Activated CD8-positive, alpha-beta memory T cell treated with anti-CD3 and anti-CD28 coated beads for 4 hours (primary cell): Measurements from ENCODE around the gene PUM1.

Source experiments
- DNase-seq, 2 donors: peaks; one replicate each; pipeline ENCODE4 v3.0.0-alpha.2; 2020; ENCODE audit warnings: low read depth in 2 of 2

Gene PUM1

DNA sequence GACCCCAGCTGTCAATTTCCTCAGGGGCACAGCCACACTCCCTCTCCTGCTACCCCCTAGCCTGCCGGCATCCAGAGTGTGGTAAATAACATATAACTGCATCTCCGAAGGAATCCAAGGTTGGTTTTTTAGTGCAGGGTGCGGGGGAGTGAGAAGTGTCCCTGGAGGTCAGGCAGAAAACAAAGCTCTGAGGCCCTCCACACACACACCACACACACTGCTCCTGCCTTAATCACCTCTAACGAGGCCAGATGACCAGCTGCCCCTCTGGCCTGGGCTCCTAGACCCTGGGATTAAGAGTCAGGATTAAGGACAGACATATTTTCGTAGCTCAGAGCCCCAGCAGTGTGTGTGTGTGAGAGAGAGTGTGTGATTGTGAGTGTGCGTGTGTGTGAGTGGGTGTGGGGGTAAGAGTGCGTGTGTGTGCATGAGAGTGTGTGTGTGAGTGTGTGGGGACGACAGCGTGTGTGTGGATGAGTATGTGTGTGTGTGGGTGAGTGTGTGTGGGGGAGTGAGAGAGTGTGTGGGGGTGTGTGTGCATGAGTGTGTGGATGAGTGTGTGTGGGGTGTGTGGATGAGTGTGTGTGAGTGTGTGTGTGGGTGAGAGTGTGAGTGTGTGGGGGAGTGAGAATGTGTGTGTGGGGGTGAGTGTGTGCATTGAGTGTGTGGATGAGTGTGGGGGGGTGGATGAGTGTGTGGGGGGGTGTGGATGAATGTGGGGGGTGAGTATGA, 171.6 kb downstream of the PUM1 start:
- DNase-seq, result no peak

DNA sequence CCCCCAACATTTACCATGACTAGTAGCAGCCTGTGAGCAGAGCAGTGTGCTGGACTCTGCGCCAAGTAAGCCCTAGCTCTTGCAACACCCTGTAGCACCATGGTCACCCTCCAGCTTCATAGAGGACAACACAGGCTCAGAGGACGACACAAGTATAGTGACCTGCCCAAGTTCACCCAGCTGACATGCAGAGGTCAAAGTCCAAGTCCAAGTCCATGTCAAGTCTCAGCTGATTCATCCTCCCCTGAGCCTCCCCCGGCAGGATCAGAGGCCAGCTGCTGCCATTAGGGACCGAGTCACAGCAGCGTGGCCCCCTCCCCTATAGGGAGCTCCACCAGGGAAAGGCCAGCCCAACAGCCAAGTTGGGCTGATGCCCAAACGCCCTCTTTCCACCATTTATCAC, 172.8 kb downstream of the PUM1 start:
- no peak for DNase-seq

DNA sequence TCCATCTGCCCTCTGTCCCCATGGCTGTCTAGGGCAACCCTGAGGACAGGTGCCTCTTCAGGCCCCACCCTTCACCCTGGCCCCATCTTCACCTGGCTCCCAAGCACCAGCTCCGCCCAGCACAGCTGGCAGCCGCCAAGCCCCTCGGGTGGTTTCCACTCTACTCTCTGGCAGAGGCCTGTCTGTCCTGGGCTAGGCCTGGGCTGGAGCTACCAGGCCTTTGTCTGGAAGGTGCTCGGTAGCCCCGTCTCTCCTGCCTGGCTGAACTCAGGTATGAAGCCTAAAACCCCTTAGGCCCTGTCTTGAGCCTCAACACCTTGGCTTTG, 174.3 kb downstream of the PUM1 start:
- no peak for DNase-seq

DNA sequence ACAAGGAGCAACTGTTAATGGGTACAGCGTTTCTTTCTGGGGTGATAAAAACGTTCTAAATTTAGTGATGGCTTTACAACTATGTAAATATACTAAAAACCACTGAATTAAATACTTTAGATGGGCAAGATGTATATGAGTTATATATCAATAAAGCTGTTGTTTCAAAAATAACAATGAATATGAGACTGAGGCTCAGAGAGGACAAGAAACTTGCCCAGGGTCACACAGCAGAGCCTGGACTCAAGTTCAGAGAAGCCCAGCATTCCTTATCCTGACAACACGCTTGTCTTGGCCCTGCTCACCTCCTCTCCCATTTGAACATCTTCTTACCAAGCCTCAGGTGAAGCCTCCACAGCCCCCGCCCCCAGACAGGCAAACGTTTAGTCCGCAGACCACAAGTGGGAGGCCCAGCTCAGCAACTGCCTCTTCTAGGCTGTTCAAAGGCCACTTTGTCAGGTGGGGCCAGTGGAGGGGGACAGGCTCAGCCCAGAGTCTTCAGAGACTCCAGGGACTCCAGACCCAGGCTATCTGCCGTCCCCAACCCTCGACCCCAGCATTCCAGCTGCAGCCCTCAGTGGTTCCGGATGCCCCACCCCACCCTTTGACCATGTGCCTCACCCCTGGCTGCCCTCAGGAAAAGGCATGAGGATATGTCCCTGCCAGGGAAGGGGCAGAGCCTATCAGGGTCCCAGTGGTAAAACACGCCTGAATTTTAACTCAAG, 174.9 kb downstream of the PUM1 start:
- no peak for DNase-seq

DNA sequence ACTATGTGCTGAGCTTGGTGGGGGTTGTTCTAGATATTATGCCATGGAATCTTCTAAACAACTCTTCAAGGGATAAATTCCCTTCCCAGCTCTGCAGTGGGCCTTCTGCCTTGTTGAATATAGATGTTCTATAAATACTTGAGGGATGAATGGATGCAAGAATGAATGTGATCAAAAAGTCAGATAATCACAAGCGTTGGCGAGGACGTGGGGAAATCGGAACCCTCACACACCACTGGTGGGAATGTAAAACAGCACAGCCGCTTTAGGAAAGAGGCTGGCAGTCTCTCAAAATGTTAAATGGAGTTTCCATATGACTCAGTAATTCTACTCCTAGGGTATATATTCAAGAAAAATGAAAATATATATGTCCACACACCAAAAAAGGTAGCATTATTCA, 176.0 kb downstream of the PUM1 start:
- DNase-seq, result no peak

DNA sequence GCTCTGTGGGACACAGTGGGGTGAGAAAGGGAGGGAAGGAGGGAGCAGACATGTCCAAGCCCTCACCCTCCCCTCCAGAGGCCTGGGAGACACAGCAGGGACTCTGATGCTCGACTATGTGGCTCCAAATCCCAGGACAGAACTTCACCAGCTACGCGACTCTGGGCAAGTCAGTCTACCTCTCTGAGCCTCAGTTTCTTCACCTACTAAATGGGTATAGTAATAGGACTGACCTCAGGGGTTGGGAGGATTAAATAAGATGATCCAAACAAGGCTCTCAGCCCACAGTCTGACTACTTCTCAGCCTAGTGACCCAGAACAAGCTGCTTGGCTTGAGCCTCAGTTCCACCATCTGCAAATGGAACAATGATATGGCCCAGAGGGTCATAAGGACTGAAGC, 176.5 kb downstream of the PUM1 start:
- no peak for DNase-seq

DNA sequence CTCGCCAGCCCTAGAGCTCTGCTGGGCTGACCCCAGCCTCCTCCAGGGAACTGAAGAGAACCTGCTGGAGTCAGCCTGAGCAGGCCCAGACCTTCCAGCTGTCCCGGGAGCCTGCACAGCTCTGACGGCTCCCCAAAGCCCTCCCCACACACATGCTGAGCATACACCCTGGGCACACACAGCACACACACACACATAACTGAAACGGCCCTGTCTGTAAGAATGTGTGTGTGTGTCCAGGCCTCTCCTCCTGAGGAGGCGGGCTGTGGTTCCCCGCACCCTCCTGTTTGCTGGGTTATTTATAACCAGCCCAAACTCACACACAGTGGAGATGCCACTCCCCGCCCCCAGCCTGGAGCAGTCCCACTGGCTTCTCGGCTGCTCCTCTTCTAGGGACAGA, 177.1 kb downstream of the PUM1 start:
- DNase-seq, result no peak

DNA sequence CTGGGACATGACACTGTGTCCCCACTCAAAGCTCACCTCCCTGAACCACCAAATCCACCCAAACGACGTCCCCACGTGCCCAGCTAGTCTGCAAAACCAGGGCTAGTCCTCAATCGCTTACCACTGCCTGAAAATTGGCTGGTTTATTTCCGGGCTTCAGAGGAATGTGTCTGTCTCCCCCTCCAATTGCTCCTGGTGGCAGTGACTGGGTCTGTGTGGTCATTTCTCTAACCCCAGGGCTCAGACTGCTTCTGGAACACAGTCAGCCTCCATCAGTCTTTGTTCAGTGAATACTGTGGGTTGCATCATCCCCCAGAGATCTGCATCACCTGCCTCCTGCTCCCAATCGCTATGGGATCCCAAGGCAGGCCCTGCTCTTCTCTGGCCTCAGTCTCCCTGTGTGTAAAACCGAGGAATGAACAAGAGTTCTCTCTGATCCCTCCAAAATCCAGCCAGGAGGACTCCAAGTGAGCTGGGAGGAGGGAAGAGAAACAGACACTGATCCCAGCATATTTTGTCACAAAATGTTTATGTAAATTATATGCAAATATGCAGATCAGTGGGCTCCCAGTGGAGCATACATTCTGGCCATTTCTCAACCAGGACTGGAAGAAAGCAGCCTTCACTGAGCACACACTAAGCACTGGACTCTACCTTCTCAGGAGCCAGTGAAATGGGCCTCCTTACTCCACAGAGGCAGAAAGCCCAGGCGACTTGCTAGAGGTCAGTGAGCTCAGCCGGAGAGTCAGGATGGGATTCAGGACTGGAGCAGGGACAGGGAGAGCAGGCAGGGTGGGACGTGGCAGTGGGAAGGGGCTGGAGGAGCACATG, 177.8 kb downstream of the PUM1 start:
- no peak for DNase-seq

DNA sequence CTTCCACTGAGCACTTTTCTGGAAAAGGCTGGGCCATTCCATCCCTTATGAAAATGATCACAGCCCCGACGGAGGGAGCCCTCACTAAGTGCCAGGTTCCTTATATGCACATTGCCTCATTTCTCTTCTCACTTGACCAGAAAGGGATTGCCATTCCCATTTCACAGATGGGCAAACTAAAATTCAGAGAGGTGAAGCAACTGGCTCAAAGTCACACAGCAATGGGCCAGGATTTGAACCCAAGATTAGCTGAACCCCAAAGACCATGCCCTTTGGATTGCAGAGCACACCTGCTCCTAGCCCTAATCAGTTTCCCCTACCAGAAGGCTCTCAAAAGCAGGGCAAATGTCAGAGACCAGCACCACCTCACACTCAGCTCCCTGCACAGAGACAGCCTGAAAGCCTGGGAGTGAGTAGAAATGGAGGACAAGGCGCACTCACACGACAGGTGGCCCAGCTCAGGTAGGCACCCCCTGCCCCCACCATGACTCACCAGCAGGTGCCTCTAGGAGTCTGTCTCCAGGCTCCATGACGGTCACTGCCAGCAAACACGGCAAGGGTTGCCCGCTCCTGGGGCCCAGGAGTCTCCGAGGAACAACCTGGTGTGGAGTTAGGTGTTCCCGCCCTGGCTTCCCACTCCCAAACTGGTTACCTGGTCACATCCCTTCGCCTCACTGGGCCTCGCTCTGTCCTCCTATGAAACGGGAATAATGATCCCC, 178.6 kb downstream of the PUM1 start:
- no peak for DNase-seq

DNA sequence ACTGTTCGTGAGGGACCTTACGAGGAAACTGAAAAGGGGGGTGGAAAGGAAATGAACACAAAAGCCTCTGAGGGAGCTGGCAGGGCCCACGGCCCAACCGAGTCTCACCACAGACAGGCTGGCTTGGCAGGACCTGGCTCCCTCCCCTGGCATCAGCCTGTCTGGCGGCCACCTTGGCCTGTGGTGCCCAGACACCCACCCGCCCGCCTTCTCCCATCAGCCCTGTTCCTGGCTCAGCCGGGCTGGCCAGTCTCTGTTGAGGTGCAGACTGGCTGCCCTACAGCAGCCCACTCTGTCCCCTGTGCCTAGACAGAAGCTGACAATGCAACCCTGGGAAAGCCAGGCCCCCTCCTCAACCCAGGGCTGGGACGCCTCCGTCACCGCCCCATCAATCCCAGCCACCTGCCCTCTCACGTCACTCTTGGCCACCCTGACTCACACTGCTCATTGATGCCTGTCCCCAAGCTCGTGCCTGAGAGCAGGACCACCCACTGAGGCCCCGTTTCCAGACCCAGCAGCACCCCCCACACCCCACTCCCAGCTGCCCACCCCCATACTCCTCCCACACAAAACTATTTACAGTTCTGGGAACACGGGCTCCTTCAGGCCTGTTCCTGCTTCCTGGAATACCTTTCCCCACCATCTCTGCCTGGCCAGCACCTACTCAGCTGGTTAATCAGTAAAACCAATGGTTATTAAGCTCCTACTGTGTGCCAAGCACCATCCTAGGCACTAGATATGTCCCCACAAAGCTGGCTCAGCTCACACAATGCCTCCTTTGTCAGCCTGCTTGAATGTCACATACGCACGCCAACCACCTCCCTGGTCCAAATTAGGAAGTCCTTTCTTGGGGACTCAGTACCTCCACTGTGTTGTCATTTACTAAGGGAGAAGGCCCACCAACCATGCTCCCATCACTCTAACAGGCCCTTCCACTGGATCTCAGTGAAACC, 179.7 kb downstream of the PUM1 start:
- no peak for DNase-seq

DNA sequence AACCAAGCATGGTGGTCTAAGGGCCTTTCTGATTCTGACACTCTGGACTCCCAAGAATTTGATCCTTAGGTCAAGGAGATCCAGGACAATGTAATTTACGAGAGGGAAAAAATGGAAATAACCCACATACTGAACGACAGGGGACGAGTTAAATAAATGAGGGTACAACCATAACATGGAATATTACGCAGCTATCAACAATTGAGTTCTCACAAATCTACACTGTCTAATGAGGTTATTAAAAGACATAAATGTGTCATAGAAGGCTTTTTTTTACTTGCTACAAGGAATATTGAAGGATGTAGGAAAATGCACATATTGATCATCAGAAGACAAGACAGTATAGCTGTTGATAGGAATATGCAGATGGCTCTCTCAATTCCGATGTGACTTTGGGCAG, 180.8 kb downstream of the PUM1 start:
- no peak for DNase-seq

DNA sequence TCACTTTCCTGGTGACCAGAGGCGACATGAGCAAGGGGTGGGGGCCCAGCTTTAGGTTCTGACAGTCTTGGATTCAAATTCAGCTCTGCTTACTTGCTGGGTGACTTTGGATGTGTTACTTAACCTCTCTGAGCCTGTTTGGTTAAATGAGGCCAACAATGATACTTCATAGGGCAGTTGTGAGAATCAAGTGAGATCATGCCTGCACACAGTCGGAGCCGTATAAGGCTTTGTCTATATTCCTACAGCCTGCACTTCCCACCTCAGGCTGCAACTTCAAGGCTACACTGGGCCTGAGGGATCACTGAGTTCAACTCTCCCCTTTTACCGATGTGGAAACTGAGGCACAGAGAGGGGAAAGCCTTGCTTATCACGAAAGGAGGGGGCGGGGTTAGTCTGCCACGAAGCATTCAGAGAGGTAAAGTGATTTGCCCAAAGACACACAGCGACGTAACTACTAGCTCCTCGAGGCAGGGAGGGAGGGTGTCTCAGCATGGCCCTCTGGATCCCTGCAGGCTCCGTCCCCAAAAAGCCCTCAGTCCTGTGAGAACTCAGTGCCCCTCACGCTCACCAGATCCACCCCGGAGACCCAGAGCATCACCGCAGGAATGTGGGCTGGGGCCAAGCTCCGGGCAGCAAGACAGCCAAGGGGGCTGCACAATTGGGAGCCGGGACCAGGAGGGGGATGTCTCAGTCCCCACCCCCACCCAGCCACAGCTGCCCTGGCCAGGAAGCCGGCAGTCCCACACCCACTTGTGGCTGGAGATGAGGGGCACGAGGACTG, 181.9 kb downstream of the PUM1 start:
- DNase-seq, result no peak

DNA sequence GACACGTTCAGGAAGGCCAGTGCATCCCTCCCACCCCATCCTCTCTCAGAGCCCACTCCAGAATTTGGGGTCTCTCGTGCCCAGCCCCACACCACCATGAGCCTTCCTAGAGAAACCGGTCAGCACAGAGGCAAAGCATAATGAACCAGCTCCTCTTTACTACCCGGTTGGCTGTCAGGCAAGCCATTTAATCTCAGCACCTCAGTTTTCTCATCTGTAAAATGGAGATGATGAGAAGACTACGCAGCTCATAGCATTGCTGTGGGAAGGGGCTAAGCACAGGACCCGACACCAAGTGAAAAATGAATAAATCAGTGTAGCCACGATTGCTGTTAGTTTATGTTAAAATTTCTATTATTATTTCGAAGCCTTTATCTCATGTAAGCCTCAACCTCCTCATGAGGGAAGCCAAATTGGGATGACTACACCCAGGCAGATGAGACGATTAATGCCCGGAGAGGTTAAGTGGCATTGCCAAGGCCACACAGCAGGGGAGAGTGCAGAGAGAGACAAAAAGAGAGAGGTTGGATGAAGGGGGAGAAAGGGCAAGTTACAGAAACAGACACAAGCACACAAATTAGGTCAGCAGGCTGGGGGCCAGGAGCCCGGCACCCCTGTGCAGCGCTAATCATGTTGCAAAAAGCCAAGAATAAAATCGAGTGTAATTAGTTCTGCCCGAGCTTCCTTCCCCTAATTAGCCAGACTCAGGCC, 182.7 kb downstream of the PUM1 start:
- DNase-seq, result no peak
